Muscle of arm (tissue), 14 donors: ENCODE data around the gene RAD9B. TPM values are rescaled to one million over a fixed set of nuclear protein-coding genes. Genes with fewer than 3 reads are reported as not detected.
"Not testable (repeated sequence)": the region's sequence is repeated elsewhere in the genome, so short reads cannot be mapped to it uniquely, and the experiment has no call there.

Experiments used
- DNase-seq: peaks from one replicate; pipeline ENCODE4 v3.0.0-alpha.2; 2013
- long read RNA-seq, 11 donors: transcript quantifications; one replicate each; lab custom pipeline, GENCODE V29; 2026
- polyA plus RNA-seq, 12 donors: library from polyadenylated mRNA; unstranded; fragments of 120-200 nt; gene quantifications; one replicate each; pipeline ENCODE4 v1.2.1, GENCODE V29; 2013; ENCODE audit not compliant: insufficient read length in 12 of 12

Gene RAD9B
- polyA plus RNA-seq = 10 to 100 TPM in 1 of 12 donors, 1 to 10 TPM in 10, not detected in 1; 1.4 to 11.8 (median 3.8) TPM
- long read RNA-seq, donor 1 = 0 reads
- long read RNA-seq, donor 2 = 0 reads
- long read RNA-seq, donor 3 = 0 reads
- long read RNA-seq, donor 4 = 0 reads
- long read RNA-seq, donor 5 = 0 reads
- long read RNA-seq, donor 6 = 0 reads
- long read RNA-seq, donor 7 = 0 reads
- long read RNA-seq, donor 8 = 0 reads
- long read RNA-seq, donor 9 = 0 reads
- long read RNA-seq, donor 10 = 0 reads
- long read RNA-seq, donor 11 = 0 reads

- peak; percentile 98 for DNase-seq
Observed at GRCh38 chr12:110501752-110502738, at the start of gene RAD9B, which contains the start of gene VPS29. RAD9B (plus strand) TSS chr12:110502331; CDS start chr12:110502338, 7 bp downstream. VPS29 (minus strand) TSS chr12:110502111; CDS start chr12:110502051, 60 bp downstream.

- no peak for DNase-seq
Observed at GRCh38 chr12:110453569-110454296, 48.4 kb upstream of the RAD9B start.

- no peak for DNase-seq
Observed at GRCh38 chr12:110458756-110459155, 43.4 kb upstream of the RAD9B start.

GRCh38 chr12:110461189-110461588, 40.9 kb upstream of the RAD9B start:
- DNase-seq = not testable (repeated sequence)

GRCh38 chr12:110465024-110465423, 37.1 kb upstream of the RAD9B start:
- no peak for DNase-seq

GRCh38 chr12:110465765-110466164, 36.4 kb upstream of the RAD9B start:
- not testable (repeated sequence) for DNase-seq

GRCh38 chr12:110466791-110467190, 35.3 kb upstream of the RAD9B start:
- DNase-seq = no peak

- DNase-seq = no peak
Observed at GRCh38 chr12:110467847-110468213, 34.3 kb upstream of the RAD9B start.

GRCh38 chr12:110468214-110469048, 33.7 kb upstream of the RAD9B start, which contains the start of the genes FAM216A and GPN3:
FAM216A (plus strand) TSS chr12:110468845; CDS start chr12:110468876, 31 bp downstream.
GPN3 (minus strand) TSS chr12:110468257; CDS start chr12:110468203, 54 bp downstream.
- peak; percentile 99 for DNase-seq

- no peak for DNase-seq
Observed at GRCh38 chr12:110475426-110475825, 26.7 kb upstream of the RAD9B start.

- DNase-seq = no peak
Observed at GRCh38 chr12:110498984-110499706, 3.0 kb upstream of the RAD9B start.

GRCh38 chr12:110501399-110501751, 756 bp upstream of the RAD9B start:
- DNase-seq = peak; percentile 21

GRCh38 chr12:110503432-110503831, 1.3 kb downstream of the RAD9B start:
- no peak for DNase-seq

- no peak for DNase-seq
Observed at GRCh38 chr12:110505332-110505731, 3.2 kb downstream of the RAD9B start.

GRCh38 chr12:110508071-110508586, 6.0 kb downstream of the RAD9B start:
- no peak for DNase-seq

GRCh38 chr12:110513842-110514241, 11.7 kb downstream of the RAD9B start:
- no peak for DNase-seq

GRCh38 chr12:110514363-110514762, 12.2 kb downstream of the RAD9B start:
- no peak for DNase-seq

GRCh38 chr12:110516995-110517394, 14.9 kb downstream of the RAD9B start:
- no peak for DNase-seq

- not testable (repeated sequence) for DNase-seq
Observed at GRCh38 chr12:110518014-110518413, 15.9 kb downstream of the RAD9B start.
